Femur (tissue), 1 donor: ENCODE results near the gene TNP2.
"Not testable (repeated sequence)": the region's sequence is repeated elsewhere in the genome, so short reads cannot be mapped to it uniquely, and the experiment has no call there.

Experiments used
- DNase-seq: peaks from one replicate; pipeline ENCODE4 v3.0.0-alpha.2; 2017

Gene TNP2

DNA sequence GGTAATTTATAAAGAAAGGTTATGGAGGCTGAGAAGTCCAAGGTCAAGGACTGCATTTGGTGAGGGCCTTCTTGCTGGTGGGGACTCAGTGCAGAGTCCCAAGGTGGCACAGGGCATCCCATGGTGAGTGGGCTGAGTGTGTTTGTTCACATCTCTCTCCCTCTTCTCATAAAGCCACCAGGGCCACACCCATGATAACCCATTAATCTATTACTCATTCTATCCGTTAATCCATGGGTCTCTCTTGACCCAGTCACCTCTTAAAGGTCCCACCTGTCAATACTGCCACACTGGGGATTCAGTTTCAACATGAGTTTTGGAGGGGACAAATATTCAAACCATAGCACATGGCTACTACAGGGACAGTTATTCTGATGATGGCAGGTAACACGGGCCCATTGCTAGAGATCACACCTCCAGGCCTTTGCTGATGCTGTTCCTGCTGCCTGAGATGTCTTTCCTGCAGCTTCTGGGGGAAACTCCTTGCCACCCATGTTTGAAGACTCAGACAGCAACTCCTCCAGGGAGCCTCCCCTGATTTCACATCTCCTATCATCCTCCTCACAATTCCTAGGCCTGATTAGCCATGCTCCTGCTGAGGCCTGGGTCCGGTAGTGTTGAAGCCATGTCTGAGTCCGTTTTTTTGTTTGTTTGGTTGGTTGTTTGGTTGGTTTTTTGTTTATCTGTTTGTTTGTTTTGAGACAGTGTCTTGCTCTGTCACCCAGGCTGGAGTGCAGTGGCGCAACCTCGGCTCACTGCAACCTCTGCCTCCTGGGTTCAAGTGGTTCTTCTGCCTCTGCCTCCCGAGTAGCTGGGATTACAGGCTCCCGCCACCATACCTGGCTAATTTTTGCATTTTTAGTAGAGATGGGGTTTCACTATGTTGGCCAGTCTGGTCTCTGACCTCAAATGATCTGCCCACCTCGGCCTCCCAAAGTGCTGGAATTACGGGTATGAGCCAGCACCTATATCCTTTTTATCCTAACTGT lies 29.2 kb downstream of the TNP2 start:
- DNase-seq: no peak

GRCh38 chr16:11238272-11239202 lies 30.6 kb downstream of the TNP2 start:
- DNase-seq: no peak

DNA sequence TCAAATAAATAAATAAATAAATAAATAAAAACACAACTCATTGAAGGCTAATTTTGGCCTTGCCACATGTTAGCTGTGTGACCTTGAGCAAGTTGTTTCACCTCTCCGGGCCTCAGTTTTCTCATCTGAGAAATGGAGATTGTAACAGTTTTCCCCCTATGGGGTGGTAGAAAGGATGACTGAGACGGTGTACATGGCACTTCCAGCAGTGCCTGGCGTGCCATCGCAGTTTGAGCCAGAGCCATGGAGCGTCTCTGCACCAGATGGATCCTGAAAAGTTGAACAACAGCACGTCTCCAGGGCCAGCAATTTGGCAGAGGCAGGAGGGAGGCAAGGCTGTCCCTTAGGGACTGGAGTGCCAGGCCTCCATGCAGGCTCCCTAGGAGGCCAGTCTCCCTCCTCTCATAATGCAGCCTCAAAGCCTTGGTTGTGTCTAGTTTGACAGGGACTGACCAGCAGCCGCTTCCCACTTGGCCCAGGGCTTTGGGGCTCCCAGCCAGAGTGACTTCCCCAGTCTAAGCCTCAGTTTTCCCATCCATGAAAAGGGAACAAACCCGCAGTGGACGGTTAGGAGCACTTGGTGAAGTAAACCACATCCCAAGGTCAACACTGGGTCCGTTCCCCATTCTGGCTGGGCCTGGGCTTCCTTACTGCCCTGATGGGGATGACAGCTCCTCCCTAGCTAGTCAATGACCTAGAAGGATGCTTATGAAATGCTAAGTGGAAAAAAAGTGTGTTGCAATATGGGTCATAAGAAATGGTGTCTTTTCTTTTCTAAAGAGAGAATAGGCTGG lies 32.5 kb downstream of the TNP2 start:
- DNase-seq: no peak

DNA sequence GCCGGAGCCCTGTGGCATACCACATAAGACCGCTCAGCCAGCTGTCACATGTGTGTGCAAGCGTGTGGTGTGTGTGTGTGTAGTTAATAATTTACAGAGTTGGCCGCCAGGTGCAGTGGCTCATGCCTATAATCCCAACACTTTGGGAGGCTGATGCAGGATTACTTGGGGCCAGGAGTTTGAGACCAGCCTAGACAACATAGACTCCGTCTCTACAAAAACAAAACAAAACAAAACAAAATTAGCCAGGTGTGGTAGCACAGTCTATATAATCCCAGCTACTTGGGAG lies 33.5 kb downstream of the TNP2 start:
- DNase-seq: no peak

GRCh38 chr16:11234884-11235702 lies 34.0 kb downstream of the TNP2 start:
- no peak for DNase-seq

- DNase-seq: no peak
Observed at GRCh38 chr16:11233727-11234376, 35.3 kb downstream of the TNP2 start.

- DNase-seq: peak; percentile 49
Observed at GRCh38 chr16:11232852-11233726, 36.0 kb downstream of the TNP2 start.

- no peak for DNase-seq
Observed at GRCh38 chr16:11232302-11232851, 36.7 kb downstream of the TNP2 start.

- DNase-seq: no peak
Observed at GRCh38 chr16:11231367-11231970, 37.7 kb downstream of the TNP2 start.

- no peak for DNase-seq
Observed at GRCh38 chr16:11229906-11230305, 39.2 kb downstream of the TNP2 start.

DNA sequence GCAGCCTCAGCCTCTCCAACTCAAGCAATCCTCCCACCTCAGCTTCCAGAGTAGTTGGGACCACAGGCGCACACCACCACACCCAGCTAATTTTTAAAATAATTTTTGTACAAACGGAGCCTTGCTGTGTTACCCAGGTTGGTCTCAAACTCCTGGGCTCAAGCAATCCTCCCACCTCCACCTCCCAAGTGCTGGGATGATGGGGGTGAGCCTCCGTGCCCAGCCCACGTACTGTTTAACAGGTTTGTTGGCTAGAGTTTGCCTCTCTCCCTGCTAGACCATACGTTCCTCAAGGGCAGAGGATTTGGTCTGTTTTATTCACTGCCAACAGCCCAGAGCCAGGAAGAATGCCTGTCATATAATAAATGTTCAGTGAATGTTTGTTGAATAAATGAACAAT lies 39.7 kb downstream of the TNP2 start:
- DNase-seq: no peak

GRCh38 chr16:11225677-11226549 lies 43.2 kb downstream of the TNP2 start:
- DNase-seq: no peak

GRCh38 chr16:11224894-11225676 lies 44.0 kb downstream of the TNP2 start:
- peak; percentile 53 for DNase-seq

DNA sequence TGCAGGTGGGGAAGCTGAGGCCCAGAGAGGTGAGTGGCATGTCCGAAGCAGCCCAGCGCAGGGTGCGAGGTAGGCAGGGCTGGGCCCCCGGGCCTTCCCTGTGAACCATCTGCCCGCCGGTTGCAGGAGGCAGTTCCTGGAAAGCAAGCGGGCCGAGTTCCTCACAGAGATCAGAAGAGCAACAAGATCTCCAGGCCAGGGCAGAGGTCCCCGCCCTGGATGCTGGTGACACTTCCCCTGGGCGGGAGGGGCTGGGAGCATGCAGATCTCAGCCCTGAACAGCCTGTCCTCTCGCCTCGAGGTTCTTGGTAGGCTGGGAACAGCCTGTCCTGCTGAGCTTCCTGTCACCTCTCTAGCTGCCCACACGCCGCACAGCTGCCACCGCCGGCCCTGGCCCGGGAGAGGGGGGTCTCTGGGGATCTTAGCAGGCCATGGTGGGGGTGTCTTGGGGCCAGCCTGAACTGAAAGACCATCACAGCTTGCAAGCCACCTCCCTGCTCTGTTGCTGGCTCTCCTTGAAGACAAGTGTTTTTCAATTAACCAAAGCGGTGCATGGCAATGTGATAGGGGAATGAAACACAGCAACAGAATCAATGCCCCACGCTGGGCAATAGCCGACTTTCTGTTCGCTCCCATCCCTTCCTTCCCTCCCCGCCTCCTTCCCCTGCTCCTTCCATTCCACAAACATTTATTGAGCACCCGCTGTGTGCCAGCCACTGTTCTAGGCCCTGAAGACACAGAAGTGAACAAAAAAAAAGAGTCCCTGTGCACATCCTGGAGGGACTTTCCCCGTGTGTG lies 44.8 kb downstream of the TNP2 start:
- DNase-seq: no peak

DNA sequence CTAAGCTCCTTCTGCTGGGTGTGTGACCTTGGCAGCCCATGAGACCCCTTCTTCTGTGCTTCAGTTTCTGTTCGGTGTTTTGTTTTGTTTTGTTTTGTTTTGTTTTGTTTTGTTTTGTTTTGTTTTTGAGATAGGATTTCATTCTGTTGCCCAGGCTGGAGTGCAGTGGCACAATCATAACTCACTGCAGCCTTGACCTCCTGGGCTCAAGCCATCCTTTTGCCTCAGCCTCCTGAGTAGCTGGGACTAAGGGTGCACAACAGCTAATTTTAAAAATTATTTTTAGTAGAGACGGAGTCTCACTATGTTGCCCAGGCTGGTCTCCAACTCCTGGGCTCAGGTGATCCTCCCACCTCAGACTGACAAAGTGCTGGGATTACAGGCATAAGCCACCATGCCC lies 48.6 kb downstream of the TNP2 start:
- not testable (repeated sequence) for DNase-seq

GRCh38 chr16:11219178-11219577 lies 49.9 kb downstream of the TNP2 start:
- DNase-seq: no peak

DNA sequence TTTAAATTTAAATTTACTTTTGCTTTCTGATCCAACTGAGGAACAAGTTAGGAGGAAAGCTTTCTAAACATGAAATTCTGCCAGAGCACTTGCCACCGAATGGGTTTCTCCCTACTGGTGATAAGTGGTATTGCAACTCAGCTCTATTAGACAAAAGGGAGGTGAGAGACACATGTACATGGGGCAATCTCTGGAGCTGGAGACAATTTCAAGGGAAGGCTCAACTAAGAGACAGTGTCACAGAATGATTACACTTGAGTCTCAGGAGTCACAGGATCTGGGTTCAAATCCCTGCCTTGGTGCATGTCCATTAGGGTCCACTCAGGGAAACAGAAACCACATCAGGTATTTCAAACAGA lies 50.5 kb downstream of the TNP2 start:
- DNase-seq: no peak
